Uterus (tissue), 2 donors: Measurements from ENCODE around the gene FLVCR2.
"Not testable (repeated sequence)": the region's sequence is repeated elsewhere in the genome, so short reads cannot be mapped to it uniquely, and the experiment has no call there.

Experiments
- CTCF ChIP-seq, 4 experiments: fragments of 200-600 bp in 2 of 4; fragments of 450-650 bp in 2 of 4; sonication (generic) in 2 of 4; IDR thresholded peaks; one replicate each; pipeline ENCODE4 v1.5.1; 2016 to 2019; ENCODE audit warnings: antibody characterized with exemption in 4 of 4, mild to moderate bottlenecking in 2 of 4, moderate library complexity in 1 of 4
- POLR2A ChIP-seq, 2 donors: fragments of 450-650 bp; IDR thresholded peaks; one replicate each; pipeline ENCODE4 v1.6.1; 2016; ENCODE audit warnings: antibody characterized with exemption in 2 of 2, mild to moderate bottlenecking in 1 of 2, moderate library complexity in 1 of 2

DNA sequence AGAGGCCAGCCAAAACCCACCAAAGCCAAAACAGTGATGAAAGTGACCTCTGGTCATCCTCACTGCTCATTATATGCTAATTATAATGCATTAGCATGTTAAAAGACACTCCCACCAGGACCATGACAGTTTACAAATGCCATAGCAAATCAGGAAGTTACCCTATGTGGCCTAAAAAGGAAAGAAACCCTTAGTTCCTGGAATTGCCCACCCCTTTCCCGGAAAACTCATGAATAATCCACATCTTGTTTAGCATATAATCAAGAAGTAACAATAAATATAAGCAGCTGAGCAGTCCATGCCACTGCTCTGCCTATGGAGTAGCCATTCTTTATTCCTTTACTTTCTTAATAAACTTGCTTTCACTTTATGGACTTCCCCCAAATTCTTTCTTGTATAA is 21.7 kb downstream of the FLVCR2 start:
- TF ChIP-seq CTCF, POLR2A (IDR thresholded peaks at IDR 0.05): not testable (repeated sequence)
